RPMI7951 (cell line): ENCODE results near the gene HCFC1R1. TPM values are rescaled to one million over a fixed set of nuclear protein-coding genes. Genes with fewer than 3 reads are reported as not detected.
"Not testable (repeated sequence)": the region's sequence is repeated elsewhere in the genome, so short reads cannot be mapped to it uniquely, and the experiment has no call there.

Source experiments
- DNase-seq: peaks from one replicate; pipeline ENCODE4 v3.0.0-alpha.2; 2012; ENCODE audit warnings: low read depth
- total RNA-seq: library from RNA; depleted of rRNA; stranded (reverse); fragments of >200 nt; shearing (Covaris generic); gene quantifications from 2 replicates; pipeline ENCODE4 v1.2.3, GENCODE V29; 2014

Gene HCFC1R1
- total RNA-seq, 1 experiment from 2014 or later, result 38.6 TPM

- no peak for DNase-seq
Observed at GRCh38 chr16:3057181-3058138, 33.7 kb upstream of the HCFC1R1 start.

DNA sequence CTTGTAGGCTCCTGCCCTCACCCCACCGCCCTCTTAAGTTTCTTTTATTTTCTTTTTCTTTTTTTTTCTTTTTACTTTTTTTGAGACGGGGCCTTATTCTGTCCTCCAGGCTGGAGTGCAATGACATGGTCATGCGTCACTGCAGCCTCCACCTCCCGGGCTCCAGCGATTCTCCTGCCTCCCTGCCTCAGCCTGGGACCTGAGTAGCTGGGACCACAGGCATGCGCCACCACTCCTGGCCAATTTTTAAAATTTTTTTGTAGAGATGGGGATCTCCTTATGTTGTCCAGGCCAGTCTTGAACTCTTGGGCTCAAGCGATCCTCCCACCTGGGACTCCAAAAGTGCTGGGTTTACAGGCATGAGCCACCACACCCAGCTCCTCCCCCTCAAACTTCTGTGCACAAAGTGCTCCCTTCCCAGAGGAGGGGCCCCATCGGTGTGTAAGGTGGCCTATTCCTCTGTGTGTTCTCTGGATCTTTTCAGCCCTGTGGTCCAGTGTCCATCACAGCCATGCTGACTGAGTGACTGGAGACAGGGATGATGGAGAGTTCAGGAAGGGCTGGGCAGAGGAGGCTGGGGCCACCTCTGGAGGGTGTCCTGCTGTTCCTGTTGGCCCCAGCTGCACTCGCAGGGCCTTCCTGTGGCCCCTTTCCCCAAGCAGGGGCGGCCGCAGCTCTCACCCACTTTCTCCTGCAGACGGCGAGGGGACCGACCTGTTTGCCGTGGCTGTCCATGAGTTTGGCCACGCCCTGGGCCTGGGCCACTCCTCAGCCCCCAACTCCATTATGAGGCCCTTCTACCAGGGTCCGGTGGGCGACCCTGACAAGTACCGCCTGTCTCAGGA, 32.8 kb upstream of the HCFC1R1 start:
- DNase-seq, result no peak

DNA sequence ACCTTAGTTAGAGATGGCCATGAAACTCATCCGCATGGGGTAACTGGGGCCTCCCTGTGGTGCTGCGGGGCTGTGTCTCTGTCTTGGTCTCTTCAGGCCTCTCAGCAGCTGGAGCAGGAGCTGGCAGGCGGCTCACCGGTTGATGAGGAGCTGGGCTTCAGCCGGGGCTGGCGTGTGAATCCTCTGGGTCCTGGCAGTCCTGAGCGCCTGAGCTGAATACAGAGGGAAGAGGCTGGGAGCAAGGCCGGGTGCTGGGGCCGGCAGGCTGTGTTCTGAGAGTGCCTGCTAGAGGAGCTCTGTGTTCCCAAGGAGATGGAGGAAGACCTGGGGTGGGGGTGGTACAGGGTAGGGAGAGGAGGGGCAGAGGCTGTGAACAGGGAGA, 32.0 kb upstream of the HCFC1R1 start:
- not testable (repeated sequence) for DNase-seq

DNA sequence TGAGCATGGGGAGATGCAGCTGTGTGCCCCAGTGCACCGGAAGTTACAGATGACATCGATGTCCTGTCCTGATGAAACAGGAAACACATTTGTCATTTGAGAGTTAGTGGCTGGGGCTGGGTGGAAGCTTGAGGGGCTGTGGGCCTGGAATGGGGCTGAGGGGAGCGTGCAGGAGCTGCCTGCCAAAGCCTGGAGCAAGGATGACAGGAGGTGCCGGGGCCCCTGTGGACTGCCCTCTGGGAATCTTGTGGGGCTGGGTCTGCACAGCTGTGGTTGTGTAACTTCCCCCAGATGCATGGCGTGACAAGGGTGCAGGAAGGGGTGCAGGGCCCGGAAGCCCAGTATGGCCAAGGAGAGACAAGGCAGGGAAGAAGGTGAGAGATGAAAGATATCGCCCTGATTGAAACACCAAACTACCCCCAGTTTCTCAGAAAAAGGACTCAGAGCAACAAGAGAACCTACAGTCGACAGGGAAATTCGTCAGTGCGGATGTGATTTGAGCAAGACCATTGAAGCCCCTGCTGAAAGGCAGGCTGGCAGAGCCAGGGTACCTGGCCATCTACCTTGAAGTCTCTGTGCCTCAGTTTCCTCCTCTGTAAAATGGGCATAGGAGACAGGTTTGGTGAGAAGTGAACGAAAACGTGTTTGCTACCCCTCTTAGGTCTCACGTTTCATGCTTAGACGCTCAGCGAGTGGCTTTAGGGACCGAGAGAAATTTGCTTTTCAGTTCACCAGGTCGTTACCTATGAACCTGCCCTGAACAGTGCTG, 31.4 kb upstream of the HCFC1R1 start:
- DNase-seq, result no peak

DNA sequence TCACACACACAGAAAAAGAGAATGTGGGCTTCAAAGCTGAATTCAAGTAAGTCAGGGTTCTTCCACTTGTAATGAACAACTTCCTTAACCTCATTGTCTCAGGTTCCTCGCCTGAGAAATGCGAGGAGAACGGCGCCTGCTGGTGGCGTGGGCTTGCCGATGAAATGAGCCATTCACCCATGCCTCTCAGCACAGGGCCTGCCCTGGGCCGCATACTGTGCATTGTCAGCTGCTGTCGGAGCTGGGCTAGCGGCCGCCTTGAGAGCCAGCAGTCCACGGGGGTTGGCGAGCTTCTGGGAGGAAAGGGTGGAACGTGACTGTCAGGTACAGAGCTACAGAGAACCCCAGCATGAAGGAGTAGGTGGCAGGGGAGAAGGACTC, 29.6 kb upstream of the HCFC1R1 start:
- not testable (repeated sequence) for DNase-seq

DNA sequence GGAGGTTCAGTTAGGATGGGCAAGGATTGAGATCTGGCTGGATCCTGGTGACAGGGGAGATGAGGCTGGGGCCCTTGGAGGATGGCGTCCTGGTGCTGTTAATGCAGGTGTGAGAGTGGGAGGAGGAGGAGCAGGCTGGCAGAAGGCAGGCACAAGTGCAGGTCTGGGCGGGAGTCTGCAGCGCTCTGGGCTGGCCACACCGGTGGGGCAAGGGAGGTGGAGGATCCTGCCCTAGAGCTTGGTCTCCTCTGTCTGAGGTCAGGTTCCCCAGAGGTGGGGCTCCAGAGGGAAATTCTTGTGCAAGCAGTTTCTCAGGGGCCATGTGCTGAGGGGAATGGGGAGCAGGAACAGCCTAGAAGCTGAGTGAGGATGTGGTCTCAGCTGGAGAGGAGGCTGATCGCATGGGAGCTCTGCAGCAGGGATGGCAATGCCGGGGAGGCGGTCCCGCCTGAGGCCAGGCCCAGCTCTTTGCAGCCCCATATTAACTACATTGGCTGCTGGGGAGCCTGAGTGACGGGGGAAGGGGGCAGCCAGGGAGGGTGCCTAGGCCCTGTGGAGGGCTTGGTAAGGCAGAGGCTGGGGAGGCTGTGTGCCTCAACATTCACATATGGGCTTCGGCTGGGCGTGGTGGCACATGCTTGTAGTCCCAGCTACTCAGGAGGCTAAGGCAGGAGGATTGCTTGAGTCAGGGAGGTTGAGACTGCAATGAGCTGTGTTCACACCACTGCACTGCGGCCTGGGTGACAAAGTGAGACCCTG, 29.0 kb upstream of the HCFC1R1 start:
- DNase-seq, result not testable (repeated sequence)

DNA sequence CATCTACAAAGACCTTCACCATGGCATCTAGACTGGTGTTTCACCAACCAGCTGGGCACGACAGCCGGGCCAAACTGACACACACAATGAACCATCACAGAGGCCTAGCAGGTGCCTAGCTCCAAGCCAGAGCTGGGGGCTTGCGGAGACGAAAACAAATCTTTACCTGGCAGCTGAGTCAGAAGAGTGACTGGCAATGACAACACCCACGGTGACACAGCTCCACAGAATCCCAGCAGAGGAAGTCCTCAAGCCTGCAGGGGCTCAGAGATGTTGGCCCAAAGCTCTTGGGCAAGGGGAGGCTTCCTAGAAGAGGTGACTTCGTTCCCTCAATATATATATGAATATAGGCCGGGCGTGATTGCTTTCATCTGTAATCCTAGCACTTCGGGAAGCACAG, 27.8 kb upstream of the HCFC1R1 start:
- DNase-seq, result no peak

DNA sequence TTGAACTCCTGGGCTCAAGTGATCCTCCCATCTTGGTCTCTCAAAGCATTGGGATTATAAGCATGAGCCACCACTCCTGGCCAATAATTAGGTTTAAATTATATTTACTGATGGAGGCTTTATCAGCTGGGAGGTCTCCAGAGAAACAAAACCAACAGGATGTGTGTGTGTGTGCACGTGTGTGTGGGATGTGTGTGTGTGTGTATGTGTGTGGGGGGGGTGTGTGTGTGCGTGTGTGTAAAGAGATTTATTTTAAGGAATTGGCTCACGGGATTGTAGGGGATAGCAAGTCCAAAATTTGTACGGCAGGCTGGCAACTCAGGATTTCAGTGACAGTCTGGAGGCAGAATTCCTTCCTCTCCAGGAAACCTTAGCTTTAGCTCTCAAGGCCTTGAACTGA, 27.3 kb upstream of the HCFC1R1 start:
- no peak for DNase-seq

DNA sequence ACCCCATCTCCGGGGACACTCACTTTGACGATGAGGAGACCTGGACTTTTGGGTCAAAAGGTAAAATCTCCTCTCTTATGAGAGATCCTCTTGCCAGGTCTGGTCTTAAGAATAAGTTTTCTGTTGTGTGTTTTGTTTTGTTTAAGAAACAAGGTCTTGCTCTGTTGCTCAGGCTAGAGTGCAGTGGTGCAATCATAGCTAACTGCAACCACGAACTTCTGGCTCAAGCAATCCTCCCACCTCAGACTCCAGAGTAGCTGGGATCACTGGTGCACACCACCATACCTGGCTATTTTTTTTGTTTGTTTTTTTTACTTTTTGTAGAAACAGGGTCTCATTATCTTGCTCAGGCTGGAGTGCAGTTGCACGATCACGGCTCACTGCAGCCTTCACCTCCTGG, 26.7 kb upstream of the HCFC1R1 start:
- DNase-seq, result no peak

DNA sequence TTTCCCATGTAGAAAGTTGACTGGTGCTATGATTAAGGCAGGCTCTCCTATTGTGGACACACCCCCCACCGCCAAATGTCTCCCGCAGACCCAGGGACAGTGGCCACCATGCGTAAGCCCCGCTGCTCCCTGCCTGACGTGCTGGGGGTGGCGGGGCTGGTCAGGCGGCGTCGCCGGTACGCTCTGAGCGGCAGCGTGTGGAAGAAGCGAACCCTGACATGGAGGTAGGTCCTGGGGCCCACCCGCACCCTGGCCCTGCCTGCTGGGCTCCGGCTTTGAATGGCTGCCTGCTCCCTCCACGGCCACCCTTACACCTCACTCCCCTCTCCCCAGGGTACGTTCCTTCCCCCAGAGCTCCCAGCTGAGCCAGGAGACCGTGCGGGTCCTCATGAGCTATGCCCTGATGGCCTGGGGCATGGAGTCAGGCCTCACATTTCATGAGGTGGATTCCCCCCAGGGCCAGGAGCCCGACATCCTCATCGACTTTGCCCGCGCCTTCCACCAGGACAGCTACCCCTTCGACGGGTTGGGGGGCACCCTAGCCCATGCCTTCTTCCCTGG, 26.3 kb upstream of the HCFC1R1 start:
- DNase-seq, result no peak

GRCh38 chr16:3047387-3047720, 23.6 kb upstream of the HCFC1R1 start:
- DNase-seq, result no peak

- no peak for DNase-seq
Observed at GRCh38 chr16:3046641-3047386, 23.1 kb upstream of the HCFC1R1 start.

GRCh38 chr16:3045758-3046640, 22.3 kb upstream of the HCFC1R1 start, which contains the start of gene MMP25:
MMP25 (plus strand) TSS chr16:3046561; CDS start chr16:3046918, 357 bp downstream.
- DNase-seq, result no peak

- no peak for DNase-seq
Observed at GRCh38 chr16:3044708-3045107, 21.0 kb upstream of the HCFC1R1 start.

DNA sequence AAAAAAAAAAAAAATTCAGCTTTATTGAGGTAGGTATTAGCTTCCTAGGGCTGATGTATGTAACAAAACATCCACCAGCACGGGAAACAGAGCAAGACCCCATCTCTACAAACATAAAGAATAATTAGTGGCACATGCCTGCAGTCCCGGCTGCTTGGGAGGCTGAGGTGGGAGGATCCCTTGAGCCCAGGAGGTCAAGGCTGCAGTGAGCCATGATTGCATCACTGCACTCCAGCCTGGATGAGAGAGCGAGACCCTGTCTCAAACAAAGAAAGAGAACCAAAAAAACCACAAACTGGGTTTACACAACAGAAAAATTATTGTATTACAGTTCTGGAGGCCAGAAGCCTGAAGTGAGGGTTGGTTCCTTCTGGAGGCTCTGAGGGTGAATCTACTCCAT, 18.6 kb upstream of the HCFC1R1 start:
- DNase-seq, result no peak

- DNase-seq, result no peak
Observed at GRCh38 chr16:3038896-3039295, 15.2 kb upstream of the HCFC1R1 start.

DNA sequence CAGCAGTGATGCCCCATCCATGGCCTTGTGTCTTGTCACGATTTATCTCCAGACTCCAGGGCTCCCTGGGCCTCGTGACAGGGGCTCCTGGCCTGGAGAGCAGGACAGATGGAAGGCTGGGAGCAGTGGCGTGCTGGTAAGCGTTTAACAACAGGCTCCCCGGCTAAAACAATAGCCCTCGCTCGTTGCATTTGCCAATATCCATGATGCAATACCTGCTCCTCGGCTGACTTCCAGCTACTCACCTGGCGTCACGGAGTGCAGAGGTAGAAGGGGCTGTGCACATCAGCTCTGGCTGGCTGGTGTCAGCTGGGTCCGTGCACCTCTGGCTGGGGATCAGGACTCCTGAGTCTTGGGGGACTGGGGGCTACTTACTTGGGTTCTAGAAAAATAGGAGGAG, 14.5 kb upstream of the HCFC1R1 start:
- DNase-seq, result no peak

DNA sequence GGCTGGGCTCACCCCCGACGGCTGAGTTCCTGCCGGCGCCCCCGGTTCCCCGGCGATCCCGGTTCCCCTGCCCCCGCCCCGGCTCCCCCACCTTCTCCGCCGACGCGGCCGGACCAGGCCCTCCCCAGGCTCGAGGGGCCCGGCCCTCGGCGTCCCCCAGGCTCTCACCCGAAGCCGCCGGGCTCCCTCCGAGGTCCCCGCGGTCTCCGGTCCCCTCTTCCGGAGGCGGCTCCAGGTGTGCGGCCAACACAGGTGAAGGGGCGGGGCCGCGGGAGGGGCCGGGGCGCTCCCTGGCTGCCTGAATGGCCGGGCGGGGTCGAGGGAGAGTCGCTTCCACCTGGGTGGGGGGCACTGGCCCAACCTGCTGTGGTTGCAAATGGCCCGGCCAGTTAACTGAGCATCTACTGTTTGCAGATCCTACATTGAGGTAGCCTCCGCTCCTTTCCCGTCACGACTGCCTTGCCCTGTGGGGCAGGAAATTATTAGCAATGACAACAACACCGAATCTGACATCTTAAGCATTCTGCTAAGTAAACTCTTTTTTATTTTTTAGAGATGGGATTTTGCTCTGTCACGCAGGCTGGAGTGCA, 13.1 kb upstream of the HCFC1R1 start, which contains the start of gene BICDL2:
BICDL2 (minus strand) TSS at position 219 of the 590 bp plus-strand sequence. CDS start 1,448 bp downstream, outside the sequence.
- no peak for DNase-seq
